Measurements from ENCODE around the gene GAGE12J. TPM values are rescaled to one million over a fixed set of nuclear protein-coding genes. Genes with fewer than 3 reads are reported as not detected.
"Not testable (repeated sequence)": the region's sequence is repeated elsewhere in the genome, so short reads cannot be mapped to it uniquely, and the experiment has no call there.

GAGE12J gene
- total RNA-seq, 1 donor from 2014 or later: not detected

GRCh38 chrX:49310371-49310770 is 11.5 kb upstream of the GAGE12J start:
- no peak for DNase-seq

GRCh38 chrX:49312176-49312575 is 9.7 kb upstream of the GAGE12J start:
- DNase-seq: no peak

- DNase-seq: no peak
Observed at GRCh38 chrX:49316085-49316484, 5.8 kb upstream of the GAGE12J start.

GRCh38 chrX:49322266-49322665 is 429 bp downstream of the GAGE12J start:
- DNase-seq: not testable (repeated sequence)

- DNase-seq: not testable (repeated sequence)
Observed at GRCh38 chrX:49323735-49324134, 1.9 kb downstream of the GAGE12J start.

GRCh38 chrX:49330421-49330820 is 8.6 kb downstream of the GAGE12J start:
- DNase-seq: not testable (repeated sequence)

GRCh38 chrX:49331282-49331681 is 9.4 kb downstream of the GAGE12J start, which contains the start of gene GAGE13:
Gene GAGE13, plus strand, starts transcription at chrX:49331582. Its CDS starts 1,156 bp downstream, at chrX:49332738.
- DNase-seq: not testable (repeated sequence)

- not testable (repeated sequence) for DNase-seq
Observed at GRCh38 chrX:49331841-49332240, 10.0 kb downstream of the GAGE12J start.

GRCh38 chrX:49341449-49341848 is 19.6 kb downstream of the GAGE12J start:
- not testable (repeated sequence) for DNase-seq

GRCh38 chrX:49344496-49345175 is 22.8 kb downstream of the GAGE12J start:
- not testable (repeated sequence) for DNase-seq

GRCh38 chrX:49345402-49345801 is 23.6 kb downstream of the GAGE12J start:
- DNase-seq: not testable (repeated sequence)

- DNase-seq: not testable (repeated sequence)
Observed at GRCh38 chrX:49346150-49346549, 24.3 kb downstream of the GAGE12J start.

Other genes starting within 250 kb of the GAGE12J start
- gene PRAF2, start 248.0 kb upstream of the GAGE12J start, total RNA-seq: 3.0 TPM
- gene WDR45, start 242.2 kb upstream of the GAGE12J start, total RNA-seq: 23.9 TPM
- gene GPKOW, start 198.3 kb upstream of the GAGE12J start, total RNA-seq: 18.2 TPM
- gene MAGIX, start 159.3 kb upstream of the GAGE12J start, total RNA-seq: 3.4 TPM
- gene PLP2, start 150.1 kb upstream of the GAGE12J start, total RNA-seq: 0.62 TPM
- 0.47 TPM for gene PRICKLE3, start 135.7 kb upstream of the GAGE12J start, total RNA-seq
- 158 TPM for gene SYP, start 121.8 kb upstream of the GAGE12J start, total RNA-seq
- not detected for gene CACNA1F, start 88.7 kb upstream of the GAGE12J start, total RNA-seq
- 5.6 TPM for gene CCDC22, start 86.6 kb upstream of the GAGE12J start, total RNA-seq
- 0.16 TPM for gene FOXP3, start 57.3 kb upstream of the GAGE12J start, total RNA-seq
- 12.6 TPM for gene PPP1R3F, start 52.2 kb upstream of the GAGE12J start, total RNA-seq
- not detected for gene GAGE10, start 18.4 kb upstream of the GAGE12J start, total RNA-seq
- not detected for gene GAGE13, start 9.5 kb downstream of the GAGE12J start, total RNA-seq
- not detected for gene GAGE12C, start 210.1 kb downstream of the GAGE12J start, total RNA-seq
- gene GAGE12D, start 219.7 kb downstream of the GAGE12J start, total RNA-seq: not detected
- gene GAGE12E, start 229.3 kb downstream of the GAGE12J start, total RNA-seq: not detected
- gene GAGE12F, start 238.8 kb downstream of the GAGE12J start, total RNA-seq: not detected
- gene GAGE12G, start 248.4 kb downstream of the GAGE12J start, total RNA-seq: not detected